SIG-M5 (cell line): Measurements from ENCODE around the gene IMP3.
"Not testable (repeated sequence)": the region's sequence is repeated elsewhere in the genome, so short reads cannot be mapped to it uniquely, and the experiment has no call there.

Source experiments
- DNase-seq: peaks from one replicate; lab custom pipeline; 2025; lab: John Stamatoyannopoulos, UW

IMP3 gene, protein sequence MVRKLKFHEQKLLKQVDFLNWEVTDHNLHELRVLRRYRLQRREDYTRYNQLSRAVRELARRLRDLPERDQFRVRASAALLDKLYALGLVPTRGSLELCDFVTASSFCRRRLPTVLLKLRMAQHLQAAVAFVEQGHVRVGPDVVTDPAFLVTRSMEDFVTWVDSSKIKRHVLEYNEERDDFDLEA

GRCh38 chr15:75639709-75640482 lies at the start of gene IMP3:
Gene IMP3, minus strand, starts transcription at chr15:75640224. Its CDS starts 56 bp downstream, at chr15:75640168.
- DNase-seq, result peak; percentile 75

- not testable (repeated sequence) for DNase-seq
Measured at GRCh38 chr15:75689429-75689828, 49.4 kb upstream of the IMP3 start.

DNA sequence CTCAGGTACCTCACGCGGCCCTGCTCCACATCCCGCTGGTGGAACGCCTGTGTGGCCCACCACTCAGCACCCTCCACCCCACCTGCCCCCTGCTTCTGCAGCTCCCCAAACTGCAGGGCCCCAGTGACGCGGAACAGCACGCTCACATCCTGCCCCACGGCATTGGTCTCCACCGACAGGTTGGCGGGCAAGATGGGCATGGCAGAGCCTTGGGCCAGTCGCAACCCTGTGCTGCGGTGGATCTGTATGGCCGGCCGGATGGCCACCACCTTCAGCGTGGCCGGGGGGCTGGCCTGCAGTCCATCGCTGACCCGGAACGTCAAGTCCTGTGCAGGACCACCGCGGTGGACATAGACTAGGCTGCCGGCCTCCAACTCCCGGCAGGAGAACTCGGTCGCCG lies 48.8 kb upstream of the IMP3 start:
- no peak for DNase-seq

- no peak for DNase-seq
Measured at GRCh38 chr15:75688278-75688557, 48.2 kb upstream of the IMP3 start.

DNA sequence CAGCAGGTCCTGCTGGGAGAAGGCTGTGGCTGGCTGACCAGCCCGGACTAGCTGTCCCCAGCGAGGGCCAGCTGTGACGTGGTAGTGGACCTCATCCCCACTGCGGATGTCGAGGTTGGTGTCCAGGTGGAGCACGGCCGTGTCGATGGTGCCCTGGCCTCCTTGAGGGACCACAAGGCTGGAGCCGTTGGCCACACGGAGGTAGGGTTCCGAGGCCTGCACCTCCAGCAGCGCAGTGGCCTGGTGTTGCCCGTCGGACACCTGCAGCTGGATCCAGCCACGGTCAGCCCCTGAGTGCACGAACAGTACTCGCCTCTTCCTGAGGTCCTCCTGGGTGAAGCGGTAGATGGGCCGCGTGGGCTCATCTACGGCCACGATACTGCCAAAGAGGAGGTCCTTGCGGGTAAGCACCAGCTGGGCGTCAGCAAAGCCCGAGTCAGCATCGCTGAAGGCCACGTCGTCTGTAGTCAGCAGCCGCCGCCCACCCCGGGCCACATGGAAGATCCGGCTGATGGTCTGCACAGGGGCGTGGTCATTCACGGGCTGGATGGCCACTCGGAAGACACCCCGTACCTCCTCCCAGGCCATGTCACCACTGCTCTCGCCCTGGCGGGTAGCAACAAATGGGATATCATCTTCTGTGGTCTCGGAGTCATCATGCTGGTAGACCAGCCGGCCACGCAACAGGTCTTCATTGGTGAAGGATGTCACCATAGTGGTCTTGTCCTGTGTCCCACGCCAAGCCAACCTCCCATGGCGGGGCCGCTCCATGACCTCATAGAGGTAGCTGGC lies 47.7 kb upstream of the IMP3 start:
- DNase-seq, result no peak

- DNase-seq, result not testable (repeated sequence)
Measured at GRCh38 chr15:75686212-75686642, 46.2 kb upstream of the IMP3 start.

DNA sequence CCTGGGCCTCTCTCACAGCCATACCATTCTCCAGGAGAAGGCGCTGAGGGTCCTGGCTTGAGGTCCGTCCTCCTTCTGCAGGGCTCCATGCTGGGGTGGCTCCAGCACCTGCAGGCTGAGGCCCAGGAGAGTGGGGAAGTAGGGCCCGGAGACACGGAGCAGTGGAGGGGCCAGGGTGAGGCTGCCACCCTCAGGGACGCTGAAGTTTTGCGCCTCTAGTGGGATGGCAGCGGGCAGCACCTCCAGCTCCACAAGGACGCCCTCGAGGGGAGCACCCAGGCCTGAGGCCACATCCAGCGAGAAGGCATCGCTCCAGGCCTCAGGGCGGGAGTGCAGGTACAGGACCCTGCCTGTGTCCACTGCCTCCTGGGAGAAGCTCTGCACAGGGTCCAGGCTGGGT lies 45.2 kb upstream of the IMP3 start:
- no peak for DNase-seq

DNA sequence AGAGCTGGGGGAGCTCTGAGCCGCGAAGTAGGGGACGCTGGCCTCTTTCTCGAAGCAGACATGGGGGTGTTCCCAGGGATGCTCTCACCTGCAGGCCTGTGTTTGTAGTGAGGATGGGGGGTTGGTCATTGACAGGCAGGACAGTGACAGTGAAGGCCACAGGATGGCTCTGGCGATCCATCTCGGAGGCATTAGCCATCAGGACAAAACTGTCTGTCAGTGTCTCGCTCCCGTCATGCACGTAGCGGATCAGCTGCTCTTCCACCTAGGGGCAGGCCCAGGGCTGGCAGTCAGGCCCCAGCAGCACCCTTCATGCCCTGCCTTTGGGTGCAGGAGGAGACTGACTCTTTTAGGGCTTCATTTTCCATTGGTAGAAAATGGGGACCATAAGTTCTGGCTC lies 44.6 kb upstream of the IMP3 start:
- DNase-seq, result no peak

- DNase-seq, result not testable (repeated sequence)
Measured at GRCh38 chr15:75683646-75684312, 43.8 kb upstream of the IMP3 start.

GRCh38 chr15:75682181-75683135 lies 42.4 kb upstream of the IMP3 start:
- DNase-seq, result no peak

GRCh38 chr15:75680007-75680789 lies 40.2 kb upstream of the IMP3 start:
- no peak for DNase-seq

DNA sequence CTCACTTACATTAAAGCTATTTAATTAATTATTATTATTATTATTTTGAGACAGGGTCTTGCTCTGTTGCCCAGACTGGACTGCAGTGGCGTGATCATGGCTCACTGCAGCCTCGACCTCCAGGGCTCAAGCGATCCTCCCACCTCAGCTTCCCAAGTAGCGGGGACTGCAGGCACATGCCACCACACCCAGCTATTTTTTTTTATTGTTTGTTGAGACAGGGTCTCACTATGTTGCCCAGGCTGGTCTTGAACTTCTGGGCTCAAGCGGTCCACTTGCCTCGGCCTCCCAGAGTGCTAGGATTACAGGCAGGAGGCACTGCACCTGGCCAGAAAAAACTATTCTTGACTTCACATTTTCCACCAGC lies 38.3 kb upstream of the IMP3 start:
- DNase-seq, result not testable (repeated sequence)

DNA sequence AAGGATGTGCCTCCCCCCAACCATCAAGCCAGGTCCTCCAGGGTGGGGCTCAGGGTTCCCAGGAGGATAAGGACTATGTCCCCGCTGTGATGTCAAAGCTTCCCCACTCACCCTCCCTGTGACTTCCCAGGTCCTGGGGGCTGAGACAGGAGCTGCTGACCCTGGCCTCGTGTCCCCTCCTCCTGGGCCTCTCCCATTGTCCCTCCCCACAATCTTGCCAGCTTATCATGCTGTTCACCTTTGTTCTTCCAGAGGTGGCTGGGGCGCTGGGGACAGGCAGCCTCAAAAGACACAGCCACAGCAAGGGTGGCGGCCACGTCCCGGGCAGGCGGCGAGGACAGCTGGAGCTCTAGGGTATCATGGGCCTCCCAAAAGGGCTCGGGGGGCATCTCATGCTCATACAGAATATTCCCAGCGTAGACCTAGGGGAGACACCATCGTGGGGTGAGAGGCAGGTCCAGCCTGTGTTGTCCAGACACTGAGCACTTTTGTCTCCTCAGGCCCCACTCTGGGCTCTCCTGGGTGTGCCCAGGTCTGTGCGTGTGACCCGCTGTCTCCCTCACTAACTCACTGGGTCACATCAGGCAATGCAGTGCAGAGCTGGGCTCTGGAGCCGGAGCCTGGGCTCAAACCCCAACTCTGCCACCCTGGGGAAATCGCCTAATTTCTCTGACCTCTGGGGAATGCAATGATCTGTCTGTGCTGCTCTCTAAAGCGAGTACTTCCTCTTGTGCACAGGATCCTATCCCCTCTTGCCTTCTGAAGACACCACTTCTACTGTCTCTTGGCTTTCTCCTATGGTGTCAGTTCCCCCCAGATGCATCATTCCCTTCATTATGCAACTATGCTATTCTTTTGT lies 37.7 kb upstream of the IMP3 start:
- no peak for DNase-seq

GRCh38 chr15:75676688-75677464 lies 36.9 kb upstream of the IMP3 start:
- no peak for DNase-seq

GRCh38 chr15:75675579-75676404 lies 35.8 kb upstream of the IMP3 start:
- no peak for DNase-seq

GRCh38 chr15:75674366-75674765 lies 34.3 kb upstream of the IMP3 start:
- DNase-seq, result no peak

DNA sequence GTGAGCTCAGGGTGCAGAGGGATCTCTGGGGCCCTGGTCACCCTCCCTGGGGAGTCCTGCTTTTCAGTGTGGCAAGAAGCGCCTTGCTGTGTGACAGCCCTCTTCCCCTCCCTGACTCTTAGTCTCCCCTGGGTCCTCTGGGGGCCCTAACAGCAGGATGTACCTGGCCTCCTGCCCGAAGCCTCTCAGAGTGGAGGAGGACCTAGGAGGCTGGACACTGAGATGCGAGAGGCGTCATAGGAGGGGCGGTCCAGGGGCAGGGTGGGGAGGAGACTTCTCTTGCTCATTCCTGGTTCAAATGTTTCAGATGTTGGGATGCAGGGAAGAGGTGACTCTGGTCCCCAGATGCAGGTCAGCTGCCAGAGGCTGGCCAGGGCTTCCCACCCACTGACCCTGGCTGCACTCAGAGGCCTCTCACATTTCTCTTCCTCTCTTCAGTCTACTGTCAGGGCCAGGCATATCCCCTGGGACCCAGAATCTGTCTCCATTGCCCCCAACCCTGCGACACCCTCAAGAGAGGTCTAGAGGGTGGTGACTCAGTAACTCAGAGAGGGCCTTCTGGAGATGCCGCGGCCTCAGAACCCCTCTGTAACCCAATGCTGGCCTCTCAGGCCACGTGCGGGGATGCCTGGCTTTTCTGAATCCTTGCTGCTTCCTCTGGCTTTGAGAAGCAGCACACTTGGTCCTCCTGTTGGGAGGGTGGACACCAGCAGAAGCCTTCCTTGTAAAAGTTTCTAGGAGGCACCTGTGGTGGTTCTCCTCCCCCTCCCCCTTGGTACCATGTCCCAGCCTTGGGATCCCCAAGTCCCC lies 33.6 kb upstream of the IMP3 start:
- DNase-seq, result no peak
